Body of pancreas (tissue), 4 donors: ENCODE measurements around the gene TXN2. TPM values are rescaled to one million over a fixed set of nuclear protein-coding genes. Genes with fewer than 3 reads are reported as not detected.

Experiments
- ATAC-seq: fragments of 150-250 bp; one replicate; pipeline ENCODE4 v1.9.1; 2016
- DNase-seq, 4 donors: peaks; one replicate each; pipeline ENCODE4 v3.0.0-alpha.2; 2019
- H3K27ac ChIP-seq, 4 donors: fragments of 200-600 bp; sonication (generic); 1 replicate in 3 of 4; 2 replicates in 1 of 4; pipeline versions ENCODE4 v1.5.1 to v1.6.1; 2016 to 2019; ENCODE audit warnings: mild to moderate bottlenecking in 1 of 4, mixed read lengths in 1 of 4, moderate library complexity in 1 of 4
- H3K27me3 ChIP-seq, 2 donors: fragments of 200-600 bp; sonication (generic); one replicate each; pipeline ENCODE4 v1.6.0; 2016; ENCODE audit warnings: mild to moderate bottlenecking in 1 of 2
- H3K36me3 ChIP-seq, 2 donors: fragments of 200-600 bp; sonication (generic); replicated peaks in 1 of 2; 2 replicates each; pipeline ENCODE4 v1.5.1; 2016; ENCODE audit warnings: low read depth in 2 of 2; ENCODE audit not compliant: insufficient read depth in 1 of 2
- H3K4me1 ChIP-seq: fragments of 200-600 bp; sonication (generic); one replicate; pipeline ENCODE4 v1.6.0; 2016
- H3K4me3 ChIP-seq, 2 donors: fragments of 200-600 bp; sonication (generic); 1 replicate in 1 of 2; 2 replicates in 1 of 2; pipeline ENCODE4 v1.5.1; 2016 to 2019
- H3K9me3 ChIP-seq, 3 donors: fragments of 200-600 bp; sonication (generic); 1 replicate in 2 of 3; 2 replicates in 1 of 3; pipeline ENCODE4 v1.5.1; 2016
- CTCF ChIP-seq, 7 experiments: fragments of 450-650 bp in 4 of 7; fragments of 200-600 bp in 3 of 7; sonication (generic) in 3 of 7; IDR thresholded peaks; one replicate each; pipeline ENCODE4 v1.5.1; 2016 to 2019; ENCODE audit warnings: antibody characterized with exemption in 7 of 7
- POLR2A ChIP-seq, 3 donors: fragments of 450-650 bp; IDR thresholded peaks; one replicate each; pipeline ENCODE4 v1.6.1; 2016; ENCODE audit warnings: antibody characterized with exemption in 3 of 3, mild to moderate bottlenecking in 2 of 3
- WGBS, 2 donors: methylation state at CpG; one replicate each; pipeline ENCODE4 v1.1.5; 2017; 5-methylcytosine and 5-hydroxymethylcytosine counted together
- intact Hi-C: fragments of 100-400 bp; cut with DNase I; formaldehyde crosslinking; loops from one replicate; pipeline ENCODE4 v1.15.1; 2023
- total RNA-seq, 2 donors: library from RNA; depleted of rRNA; stranded (reverse); fragments of >200 nt; gene quantifications; one replicate each; pipeline ENCODE4 v1.1.0, GENCODE V29; 2016

Gene TXN2
- total RNA-seq, 2 donors from 2014 or later, result 27.0 to 44.5 TPM

- peak; percentile 97 to 99 (median 99) for DNase-seq
- TF ChIP-seq POLR2A (IDR thresholded peaks at IDR 0.05) (peak; percentile 42 to 80 (median 70)), CTCF (IDR thresholded peaks at IDR 0.05) (no peak)
- no peaks in the 10 kb centered on the region for H3K36me3 ChIP-seq
- no peaks in the 10 kb centered on the region for H3K27me3 ChIP-seq
- intact Hi-C loops, result no loop called here
- no peaks in the 10 kb centered on the region for H3K9me3 ChIP-seq
- H3K4me3 ChIP-seq, result no peak overlapping the region
- peaks cover 69% of the 10 kb centered on the region for H3K4me1 ChIP-seq
- ATAC-seq, result peak; percentile 88
- 16 to 20% methylated on average over 6 to 23 of the region's 25 CpGs for WGBS, 2 donors
- H3K27ac ChIP-seq, result peak overlapping the region; percentile 94 to 99 (median 98)
Observed at GRCh38 chr22:36465232-36466021, 16.0 kb downstream of the TXN2 start.

GRCh38 chr22:36464715-36465231 lies 16.7 kb downstream of the TXN2 start:
- ATAC-seq (no peak), DNase-seq (peak; percentile 36 to 49 (median 47))
- 29 to 68% methylated on average over 11 to 20 of the region's 20 CpGs for WGBS, 2 donors
- H3K4me3 ChIP-seq, result no peak overlapping the region
- no peaks in the 10 kb centered on the region for H3K36me3 ChIP-seq
- no peaks in the 10 kb centered on the region for H3K9me3 ChIP-seq
- no peaks in the 10 kb centered on the region for H3K27me3 ChIP-seq
- no peak for TF ChIP-seq CTCF (IDR thresholded peaks at IDR 0.05)
- TF ChIP-seq POLR2A (IDR thresholded peaks at IDR 0.05), result no peak
- intact Hi-C loops, result no loop called here
- H3K4me1 ChIP-seq, result peaks cover 63% of the 10 kb centered on the region
- peak overlapping the region; percentile 94 to 99 (median 98) for H3K27ac ChIP-seq

DNA sequence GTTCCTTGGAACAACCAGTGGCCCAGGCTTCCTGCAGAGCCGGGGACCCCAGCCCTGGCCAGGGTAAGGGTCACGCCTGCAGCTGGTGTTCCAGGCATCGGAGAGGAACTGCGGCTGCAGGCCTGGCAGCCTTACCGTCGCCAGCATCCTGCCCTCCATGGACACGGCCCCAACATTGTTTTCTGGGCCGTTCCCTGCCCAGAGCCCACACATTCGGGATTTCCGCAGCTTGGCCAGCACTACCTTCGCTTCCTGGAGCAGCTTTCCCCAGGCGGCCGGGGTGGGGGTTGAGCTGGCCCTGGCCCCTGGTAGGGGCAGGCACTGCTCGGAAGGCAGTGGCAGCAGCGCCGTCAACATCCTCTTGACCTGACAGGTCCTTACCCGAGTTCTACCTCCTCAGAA lies 17.7 kb downstream of the TXN2 start:
- Histone ChIP-seq H3K4me3 (no peak overlapping the region), H3K4me1 (peaks cover 63% of the 10 kb centered on the region), H3K36me3 (no peaks in the 10 kb centered on the region), H3K9me3 (no peaks in the 10 kb centered on the region), H3K27ac (peak overlapping the region; percentile 65 to 99 (median 98)), H3K27me3 (no peaks in the 10 kb centered on the region)
- TF ChIP-seq CTCF (IDR thresholded peaks at IDR 0.05) (no peak), POLR2A (IDR thresholded peaks at IDR 0.05) (no peak)
- intact Hi-C loops, result no loop called here
- ATAC-seq (no peak), DNase-seq (peak in 1 of 4 donors; percentile 19)
- 68 to 83% methylated on average over 15 to 17 of the region's 17 CpGs for WGBS, 2 donors

GRCh38 chr22:36461665-36462649 lies 19.5 kb downstream of the TXN2 start:
- no peaks in the 10 kb centered on the region for H3K9me3 ChIP-seq
- H3K27me3 ChIP-seq, result no peaks in the 10 kb centered on the region
- H3K27ac ChIP-seq, result peak overlapping the region; percentile 83 to 99 (median 98)
- TF ChIP-seq POLR2A (IDR thresholded peaks at IDR 0.05) (peak; percentile 48 to 78 (median 54)), CTCF (IDR thresholded peaks at IDR 0.05) (no peak)
- intact Hi-C loops, result no loop called here
- peak; percentile 71 to 83 (median 78) for DNase-seq
- peak; percentile 34 for ATAC-seq
- H3K36me3 ChIP-seq, result no peaks in the 10 kb centered on the region
- H3K4me1 ChIP-seq, result peaks cover 72% of the 10 kb centered on the region
- no peak overlapping the region for H3K4me3 ChIP-seq
- 48 to 57% methylated on average over 11 to 16 of the region's 16 CpGs for WGBS, 2 donors
